Erythroblast (primary cell): ENCODE data around the gene PRSS38.

Experiments used
- GATA1 ChIP-seq: IDR thresholded peaks from 2 replicates; pipeline ENCODE4 v1.6.1; 2011; ENCODE audit warnings: low read depth, mild to moderate bottlenecking, control low read depth, low read length, moderate library complexity
- POLR2A ChIP-seq: IDR thresholded peaks from 2 replicates; pipeline ENCODE4 v1.6.1; 2011; ENCODE audit warnings: mild to moderate bottlenecking, low read length

- TF ChIP-seq POLR2A (no peak), GATA1 (no peak)
Observed at GRCh38 chr1:227886503-227886961, 71.1 kb downstream of the PRSS38 start.
